HEK293 (cell line): ENCODE data around the gene SMIM27.

Source experiments
- CTCF ChIA-PET: fragments of 350-600 bp; formaldehyde crosslinking; extraction: SDS; loops from one replicate; lab custom pipeline; 2021; ENCODE audit warnings: antibody characterized with exemption; lab: Yijun Ruan, JAX
- POLR2A ChIA-PET: fragments of 300-600 bp; formaldehyde crosslinking; extraction: SDS; loops from one replicate; lab custom pipeline; 2020; ENCODE audit warnings: antibody characterized with exemption, inconsistent platforms; lab: Yijun Ruan, JAX
- H3K27ac ChIP-seq: fragments of 200-500 bp; sonication (Bioruptor generic); 2 replicates; pipeline ENCODE4 v1.5.1; 2014; ENCODE audit warnings: low read depth, low read length, control low read depth, inconsistent platforms; ENCODE audit errors: extremely low read depth
- H3K36me3 ChIP-seq, 2 experiments: fragments of 200-500 bp in 1 of 2; sonication (Bioruptor generic) in 1 of 2; 1 replicate in 1 of 2; 2 replicates in 1 of 2; pipeline ENCODE4 v1.5.1; 2014 to 2017; ENCODE audit warnings: inconsistent platforms in 2 of 2, low read length in 2 of 2; ENCODE audit not compliant: control insufficient read depth in 2 of 2, insufficient read depth in 1 of 2
- H3K4me1 ChIP-seq: fragments of 200-500 bp; sonication (Bioruptor generic); 2 replicates; pipeline ENCODE4 v1.5.1; 2014; ENCODE audit warnings: mild to moderate bottlenecking, low read length, inconsistent platforms; ENCODE audit not compliant: control insufficient read depth, insufficient read depth
- H3K4me3 ChIP-seq: 2 replicates; pipeline ENCODE4 v1.5.1; 2011; ENCODE audit warnings: low read depth, mild to moderate bottlenecking, control low read depth, low read length, moderate library complexity
- H3K9me3 ChIP-seq: fragments of 200-500 bp; sonication (Bioruptor generic); 2 replicates; pipeline ENCODE4 v1.5.1; 2014; ENCODE audit warnings: low read depth, low read length, inconsistent platforms; ENCODE audit not compliant: control insufficient read depth, insufficient read depth
- SP2 ChIP-seq: fragments of 450-650 bp; formaldehyde crosslinking; IDR thresholded peaks from 2 replicates; pipeline ENCODE4 v1.5.1; 2016; ENCODE audit warnings: missing biosample characterization, missing genetic modification characterization
- ZBTB20 ChIP-seq: fragments of 450-650 bp; formaldehyde crosslinking; IDR thresholded peaks from 2 replicates; pipeline ENCODE4 v1.5.1; 2016; ENCODE audit warnings: missing biosample characterization, missing genetic modification characterization
- ZBTB21 ChIP-seq: fragments of 450-650 bp; formaldehyde crosslinking; IDR thresholded peaks from 2 replicates; pipeline ENCODE4 v1.5.1; 2017; ENCODE audit warnings: missing biosample characterization, missing genetic modification characterization
- ZFP69B ChIP-seq: fragments of 450-650 bp; formaldehyde crosslinking; IDR thresholded peaks from 2 replicates; pipeline ENCODE4 v1.5.1; 2016; ENCODE audit warnings: missing biosample characterization, missing genetic modification characterization
- ZNF391 ChIP-seq: fragments of 450-650 bp; formaldehyde crosslinking; IDR thresholded peaks from 2 replicates; pipeline ENCODE4 v1.5.1; 2016; ENCODE audit warnings: low read depth, missing biosample characterization, missing genetic modification characterization, borderline replicate concordance
- ZNF394 ChIP-seq: fragments of 450-650 bp; formaldehyde crosslinking; IDR thresholded peaks from 2 replicates; pipeline ENCODE4 v1.5.1; 2016; ENCODE audit warnings: missing biosample characterization, missing genetic modification characterization, mild to moderate bottlenecking, moderate library complexity, borderline replicate concordance
- ZNF629 ChIP-seq: fragments of 450-650 bp; formaldehyde crosslinking; IDR thresholded peaks from 2 replicates; pipeline ENCODE4 v1.5.1; 2017; ENCODE audit warnings: missing biosample characterization, missing genetic modification characterization
- ZNF785 ChIP-seq: fragments of 450-650 bp; formaldehyde crosslinking; IDR thresholded peaks from 2 replicates; pipeline ENCODE4 v1.5.1; 2016; ENCODE audit warnings: missing biosample characterization, missing genetic modification characterization
- ZSCAN16 ChIP-seq: fragments of 450-650 bp; formaldehyde crosslinking; IDR thresholded peaks from 2 replicates; pipeline ENCODE4 v1.5.1; 2016; ENCODE audit warnings: missing biosample characterization, missing genetic modification characterization
- TF ChIP-seq, protein P1 (sequence below): fragments of 450-650 bp; formaldehyde crosslinking; IDR thresholded peaks from 2 replicates; pipeline ENCODE4 v1.5.1; 2016; ENCODE audit warnings: missing biosample characterization, missing genetic modification characterization
- TF ChIP-seq, protein P2 (sequence below): fragments of 450-650 bp; formaldehyde crosslinking; IDR thresholded peaks from 2 replicates; pipeline ENCODE4 v1.5.1; 2016; ENCODE audit warnings: missing biosample characterization, missing genetic modification characterization
- TF ChIP-seq, protein P3 (sequence below): fragments of 450-650 bp; formaldehyde crosslinking; IDR thresholded peaks from 2 replicates; pipeline ENCODE4 v1.5.1; 2016; ENCODE audit warnings: missing biosample characterization, missing genetic modification characterization
- TF ChIP-seq, protein P4 (sequence below): fragments of 450-650 bp; formaldehyde crosslinking; IDR thresholded peaks from 2 replicates; pipeline ENCODE4 v1.5.1; 2016; ENCODE audit warnings: missing biosample characterization, missing genetic modification characterization
- TF ChIP-seq, protein P5 (sequence below): fragments of 450-650 bp; formaldehyde crosslinking; IDR thresholded peaks from 2 replicates; pipeline ENCODE4 v1.5.1; 2016; ENCODE audit warnings: missing biosample characterization, missing genetic modification characterization

The SMIM27 gene

DNA sequence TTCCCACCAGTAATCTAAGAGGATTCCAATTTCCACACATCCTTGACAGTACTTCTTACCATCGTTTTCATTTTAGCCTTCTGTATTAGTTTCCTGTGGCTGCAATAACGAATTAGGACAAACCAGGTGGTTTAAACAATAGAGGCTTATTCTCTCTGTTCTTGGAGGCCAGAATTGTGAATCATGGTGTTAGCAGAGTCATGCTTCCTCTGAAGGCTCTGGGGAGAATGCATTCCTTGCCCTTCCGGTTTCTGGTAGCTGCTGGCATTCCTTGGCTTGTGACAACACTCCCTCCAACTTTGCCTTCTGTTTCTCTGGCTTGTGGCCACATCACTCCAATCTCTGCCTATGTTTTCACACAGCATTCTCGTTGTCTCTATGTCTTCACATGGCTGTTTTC lies 49.7 kb upstream of the SMIM27 start:
- peaks cover 0 to 4% of the 10 kb centered on the region in 2 experiments; a peak in 1 of 3 replicates for H3K36me3 ChIP-seq
- no peaks in the 10 kb centered on the region for H3K9me3 ChIP-seq
- no peak overlapping the region for H3K4me3 ChIP-seq
- TF ChIP-seq ZNF394 (tag by site-specific recombination): no peak
- TF ChIP-seq, protein P1, sequence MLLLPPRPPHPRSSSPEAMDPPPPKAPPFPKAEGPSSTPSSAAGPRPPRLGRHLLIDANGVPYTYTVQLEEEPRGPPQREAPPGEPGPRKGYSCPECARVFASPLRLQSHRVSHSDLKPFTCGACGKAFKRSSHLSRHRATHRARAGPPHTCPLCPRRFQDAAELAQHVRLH (tag by site-specific recombination): no peak
- no peak for TF ChIP-seq ZFP69B (tag by site-specific recombination)
- no peak for TF ChIP-seq ZBTB21 (tag by site-specific recombination)
- no peak for TF ChIP-seq ZBTB20 (tag by site-specific recombination)
- TF ChIP-seq ZNF785 (tag by site-specific recombination): no peak
- TF ChIP-seq ZNF391: no peak
- TF ChIP-seq, protein P2, sequence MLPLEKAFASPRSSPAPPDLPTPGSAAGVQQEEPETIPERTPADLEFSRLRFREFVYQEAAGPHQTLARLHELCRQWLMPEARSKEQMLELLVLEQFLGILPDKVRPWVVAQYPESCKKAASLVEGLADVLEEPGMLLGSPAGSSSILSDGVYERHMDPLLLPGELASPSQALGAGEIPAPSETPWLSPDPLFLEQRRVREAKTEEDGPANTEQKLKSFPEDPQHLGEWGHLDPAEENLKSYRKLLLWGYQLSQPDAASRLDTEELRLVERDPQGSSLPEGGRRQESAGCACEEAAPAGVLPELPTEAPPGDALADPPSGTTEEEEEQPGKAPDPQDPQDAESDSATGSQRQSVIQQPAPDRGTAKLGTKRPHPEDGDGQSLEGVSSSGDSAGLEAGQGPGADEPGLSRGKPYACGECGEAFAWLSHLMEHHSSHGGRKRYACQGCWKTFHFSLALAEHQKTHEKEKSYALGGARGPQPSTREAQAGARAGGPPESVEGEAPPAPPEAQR: no peak
- no peak for TF ChIP-seq SP2
- no peak for TF ChIP-seq ZNF629 (tag by site-specific recombination)
- TF ChIP-seq, protein P3, sequence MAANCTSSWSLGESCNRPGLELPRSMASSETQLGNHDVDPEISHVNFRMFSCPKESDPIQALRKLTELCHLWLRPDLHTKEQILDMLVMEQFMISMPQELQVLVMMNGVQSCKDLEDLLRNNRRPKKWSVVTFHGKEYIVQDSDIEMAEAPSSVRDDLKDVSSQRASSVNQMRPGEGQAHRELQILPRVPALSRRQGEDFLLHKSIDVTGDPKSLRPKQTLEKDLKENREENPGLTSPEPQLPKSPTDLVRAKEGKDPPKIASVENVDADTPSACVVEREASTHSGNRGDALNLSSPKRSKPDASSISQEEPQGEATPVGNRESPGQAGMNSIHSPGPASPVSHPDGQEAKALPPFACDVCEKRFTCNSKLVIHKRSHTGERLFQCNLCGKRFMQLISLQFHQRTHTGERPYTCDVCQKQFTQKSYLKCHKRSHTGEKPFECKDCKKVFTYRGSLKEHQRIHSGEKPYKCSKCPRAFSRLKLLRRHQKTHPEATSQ (tag by site-specific recombination): no peak
- TF ChIP-seq, protein P4, sequence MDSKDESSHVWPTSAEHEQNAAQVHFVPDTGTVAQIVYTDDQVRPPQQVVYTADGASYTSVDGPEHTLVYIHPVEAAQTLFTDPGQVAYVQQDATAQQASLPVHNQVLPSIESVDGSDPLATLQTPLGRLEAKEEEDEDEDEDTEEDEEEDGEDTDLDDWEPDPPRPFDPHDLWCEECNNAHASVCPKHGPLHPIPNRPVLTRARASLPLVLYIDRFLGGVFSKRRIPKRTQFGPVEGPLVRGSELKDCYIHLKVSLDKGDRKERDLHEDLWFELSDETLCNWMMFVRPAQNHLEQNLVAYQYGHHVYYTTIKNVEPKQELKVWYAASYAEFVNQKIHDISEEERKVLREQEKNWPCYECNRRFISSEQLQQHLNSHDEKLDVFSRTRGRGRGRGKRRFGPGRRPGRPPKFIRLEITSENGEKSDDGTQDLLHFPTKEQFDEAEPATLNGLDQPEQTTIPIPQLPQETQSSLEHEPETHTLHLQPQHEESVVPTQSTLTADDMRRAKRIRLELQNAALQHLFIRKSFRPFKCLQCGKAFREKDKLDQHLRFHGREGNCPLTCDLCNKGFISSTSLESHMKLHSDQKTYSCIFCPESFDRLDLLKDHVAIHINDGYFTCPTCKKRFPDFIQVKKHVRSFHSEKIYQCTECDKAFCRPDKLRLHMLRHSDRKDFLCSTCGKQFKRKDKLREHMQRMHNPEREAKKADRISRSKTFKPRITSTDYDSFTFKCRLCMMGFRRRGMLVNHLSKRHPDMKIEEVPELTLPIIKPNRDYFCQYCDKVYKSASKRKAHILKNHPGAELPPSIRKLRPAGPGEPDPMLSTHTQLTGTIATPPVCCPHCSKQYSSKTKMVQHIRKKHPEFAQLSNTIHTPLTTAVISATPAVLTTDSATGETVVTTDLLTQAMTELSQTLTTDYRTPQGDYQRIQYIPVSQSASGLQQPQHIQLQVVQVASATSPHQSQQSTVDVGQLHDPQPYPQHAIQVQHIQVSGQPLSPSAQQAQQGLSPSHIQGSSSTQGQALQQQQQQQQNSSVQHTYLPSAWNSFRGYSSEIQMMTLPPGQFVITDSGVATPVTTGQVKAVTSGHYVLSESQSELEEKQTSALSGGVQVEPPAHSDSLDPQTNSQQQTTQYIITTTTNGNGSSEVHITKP: no peak
- POLR2A ChIA-PET: no interaction called here
- H3K4me1 ChIP-seq: no peaks in the 10 kb centered on the region
- no peak overlapping the region for H3K27ac ChIP-seq
- CTCF ChIA-PET: no interaction called here

DNA sequence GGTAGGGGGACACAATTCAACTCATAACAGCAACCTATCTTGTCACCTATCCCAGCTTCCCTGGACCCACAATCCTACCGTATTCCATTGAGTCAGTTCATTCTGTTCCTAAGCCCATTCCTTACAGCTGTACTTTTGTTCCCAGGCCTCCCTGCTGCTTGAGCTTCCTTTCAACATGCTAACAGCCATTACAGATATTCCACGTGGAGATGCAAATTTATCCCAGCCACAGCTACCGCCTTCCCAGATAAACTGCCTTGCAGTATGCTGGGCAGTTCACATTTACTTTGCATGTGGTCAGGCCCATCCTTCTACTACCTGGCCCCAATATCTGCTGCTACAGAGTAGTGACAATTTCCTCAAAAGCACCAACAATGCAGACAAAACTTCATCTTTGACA lies 49.1 kb upstream of the SMIM27 start:
- ChIA-PET POLR2A (no interaction called here), CTCF (interaction anchor here (1.1 kb wide), 1 partner anchor 124 kb away, joined by 3 read pairs; no protein-coding TSS in a partner anchor)
- no peaks in the 10 kb centered on the region for H3K4me1 ChIP-seq
- H3K4me3 ChIP-seq: no peak overlapping the region
- H3K9me3 ChIP-seq: no peaks in the 10 kb centered on the region
- no peak for TF ChIP-seq ZSCAN16 (tag by site-specific recombination)
- peaks cover 0 to 2% of the 10 kb centered on the region in 2 experiments; a peak in 1 of 3 replicates for H3K36me3 ChIP-seq
- H3K27ac ChIP-seq: no peak overlapping the region

DNA sequence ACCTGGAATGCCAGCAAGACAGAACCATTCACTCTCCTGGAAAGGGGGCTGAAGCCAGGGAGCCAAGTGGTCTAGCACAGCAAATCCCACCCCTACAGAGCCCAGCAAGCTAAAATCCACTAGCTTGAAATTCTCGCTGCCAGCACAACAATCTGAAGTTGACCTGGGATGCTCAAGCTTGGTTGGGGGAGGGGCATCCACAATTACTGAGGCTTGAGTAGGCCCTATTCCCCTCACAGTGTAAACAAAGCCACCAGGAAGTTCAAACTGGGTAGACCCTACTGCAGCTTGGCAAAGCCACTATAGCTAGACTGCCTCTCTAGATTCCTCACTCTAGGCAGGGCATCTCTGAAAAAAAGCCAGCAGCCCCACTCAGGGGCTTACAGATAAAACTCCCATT lies 43.4 kb upstream of the SMIM27 start:
- ChIA-PET CTCF (interaction anchor here (1.4 to 1.7 kb wide), 2 partner anchors 18 to 72 kb away, joined by 4 to 12 read pairs; partner anchors contain the start of gene RIGI), POLR2A (interaction anchor here (1.6 kb wide), 1 partner anchor 17 kb away, joined by 6 read pairs; the partner anchor contains the start of gene RIGI)
- H3K27ac ChIP-seq: no peak overlapping the region
- H3K36me3 ChIP-seq: no peaks in the 10 kb centered on the region
- no peak overlapping the region for H3K4me3 ChIP-seq
- H3K4me1 ChIP-seq: no peaks in the 10 kb centered on the region
- TF ChIP-seq, protein P4: peak; percentile 32; the same call in 1 of the 2 replicates
- TF ChIP-seq, protein P5, sequence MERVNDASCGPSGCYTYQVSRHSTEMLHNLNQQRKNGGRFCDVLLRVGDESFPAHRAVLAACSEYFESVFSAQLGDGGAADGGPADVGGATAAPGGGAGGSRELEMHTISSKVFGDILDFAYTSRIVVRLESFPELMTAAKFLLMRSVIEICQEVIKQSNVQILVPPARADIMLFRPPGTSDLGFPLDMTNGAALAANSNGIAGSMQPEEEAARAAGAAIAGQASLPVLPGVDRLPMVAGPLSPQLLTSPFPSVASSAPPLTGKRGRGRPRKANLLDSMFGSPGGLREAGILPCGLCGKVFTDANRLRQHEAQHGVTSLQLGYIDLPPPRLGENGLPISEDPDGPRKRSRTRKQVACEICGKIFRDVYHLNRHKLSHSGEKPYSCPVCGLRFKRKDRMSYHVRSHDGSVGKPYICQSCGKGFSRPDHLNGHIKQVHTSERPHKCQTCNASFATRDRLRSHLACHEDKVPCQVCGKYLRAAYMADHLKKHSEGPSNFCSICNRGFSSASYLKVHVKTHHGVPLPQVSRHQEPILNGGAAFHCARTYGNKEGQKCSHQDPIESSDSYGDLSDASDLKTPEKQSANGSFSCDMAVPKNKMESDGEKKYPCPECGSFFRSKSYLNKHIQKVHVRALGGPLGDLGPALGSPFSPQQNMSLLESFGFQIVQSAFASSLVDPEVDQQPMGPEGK: no peak
- H3K9me3 ChIP-seq: no peaks in the 10 kb centered on the region
